Naive thymus-derived CD4-positive, alpha-beta T cell (primary cell): ENCODE data around the gene PAX3. TPM values are rescaled to one million over a fixed set of nuclear protein-coding genes. Genes with fewer than 3 reads are reported as not detected.

Experiments
- ATAC-seq: fragments of 150-1000 bp; cut with Tn5 transposase; 2 replicates; pipeline ENCODE4 v1.10.0; 2021; ENCODE audit warnings: mild to moderate bottlenecking, moderate library complexity
- CTCF ChIA-PET: fragments of 350-600 bp; sonication (Branson Sonifier 250); formaldehyde crosslinking; loops from one replicate; lab custom pipeline; 2021; ENCODE audit warnings: antibody characterized with exemption; lab: Charles Lee
- POLR2A ChIA-PET: fragments of 350-600 bp; sonication (Branson Sonifier 250); formaldehyde crosslinking; loops from one replicate; lab custom pipeline; 2021; ENCODE audit warnings: antibody characterized with exemption, inconsistent platforms; lab: Charles Lee
- DNase-seq, 9 donors: peaks; one replicate each; pipeline versions ENCODE4 v3.0.0 to v3.0.0-alpha.2; 2020 to 2022; ENCODE audit warnings: mixed read lengths in 1 of 9
- H3K27ac ChIP-seq: one replicate; pipeline ENCODE4 v1.7.0; 2013; ENCODE audit warnings: mild to moderate bottlenecking, low read depth, low read length, moderate library complexity
- H3K27me3 ChIP-seq, 2 donors: one replicate each; pipeline ENCODE4 v1.7.0; 2013; ENCODE audit warnings: low read length in 2 of 2, mild to moderate bottlenecking in 2 of 2, moderate library complexity in 2 of 2; ENCODE audit not compliant: control insufficient read depth in 2 of 2, insufficient read depth in 2 of 2
- H3K36me3 ChIP-seq, 3 experiments: 1 replicate in 2 of 3; 2 replicates in 1 of 3; pipeline ENCODE4 v1.7.0; 2013; ENCODE audit warnings: low read length in 3 of 3, mild to moderate bottlenecking in 3 of 3, moderate library complexity in 1 of 3; ENCODE audit not compliant: insufficient read depth in 3 of 3, control insufficient read depth in 2 of 3
- H3K4me1 ChIP-seq, 2 donors: one replicate each; pipeline ENCODE4 v1.7.0; 2013; ENCODE audit warnings: low read length in 2 of 2, mild to moderate bottlenecking in 2 of 2, moderate library complexity in 1 of 2; ENCODE audit not compliant: control insufficient read depth in 2 of 2, insufficient read depth in 2 of 2
- H3K4me3 ChIP-seq: 2 replicates; pipeline ENCODE4 v1.7.0; 2013; ENCODE audit warnings: mild to moderate bottlenecking, low read length
- H3K9me3 ChIP-seq, 3 experiments: 1 replicate in 2 of 3; 2 replicates in 1 of 3; pipeline ENCODE4 v1.7.0; 2013; ENCODE audit warnings: low read length in 3 of 3; ENCODE audit not compliant: control insufficient read depth in 2 of 3
- H3K27ac Mint-ChIP-seq, 9 donors: one replicate each; pipeline ENCODE4 v1.8.0; 2020 to 2022; ENCODE audit warnings: mixed read lengths in 9 of 9, mild to moderate bottlenecking in 8 of 9, moderate library complexity in 5 of 9, inconsistent platforms in 2 of 9
- H3K27me3 Mint-ChIP-seq, 5 donors: one replicate each; pipeline ENCODE4 v1.8.0; 2021 to 2022; ENCODE audit warnings: mixed read lengths in 5 of 5, mild to moderate bottlenecking in 1 of 5
- H3K36me3 Mint-ChIP-seq, 5 donors: one replicate each; pipeline ENCODE4 v1.8.0; 2020 to 2022; ENCODE audit warnings: mixed read lengths in 5 of 5, mild to moderate bottlenecking in 3 of 5, inconsistent platforms in 1 of 5
- H3K4me1 Mint-ChIP-seq, 7 donors: one replicate each; pipeline ENCODE4 v1.8.0; 2020 to 2022; ENCODE audit warnings: mixed read lengths in 7 of 7, mild to moderate bottlenecking in 3 of 7, inconsistent platforms in 1 of 7
- H3K4me3 Mint-ChIP-seq, 10 donors: one replicate each; pipeline ENCODE4 v1.8.0; 2020 to 2022; ENCODE audit warnings: mild to moderate bottlenecking in 10 of 10, mixed read lengths in 10 of 10, moderate library complexity in 6 of 10, inconsistent platforms in 2 of 10
- H3K9me3 Mint-ChIP-seq, 11 donors: one replicate each; pipeline ENCODE4 v1.8.0; 2020 to 2022; ENCODE audit warnings: mixed read lengths in 11 of 11, mild to moderate bottlenecking in 4 of 11, inconsistent platforms in 1 of 11, moderate library complexity in 1 of 11
- intact Hi-C, 2 donors: fragments of 100-400 bp; cut with micrococcal nuclease; formaldehyde crosslinking; loops; one replicate each; pipeline ENCODE4 v1.15.1; 2023
- polyA plus RNA-seq, 2 donors: library from polyadenylated mRNA; unstranded; fragments of 300-500 nt; fragmentation: Illumina TruSeq; gene quantifications; one replicate each; pipeline ENCODE4 v1.2.3, GENCODE V29; 2021
- total RNA-seq, 6 experiments: library from RNA in 5 of 6; stranded (reverse) in 5 of 6; gene quantifications; 1 replicate in 5 of 6; 2 replicates in 1 of 6; pipeline ENCODE4 v1.2.3 and lab custom pipeline; 2021 to 2026

The PAX3 gene
- total and polyA plus RNA-seq, 7 experiments from 2014 or later: not detected

DNA sequence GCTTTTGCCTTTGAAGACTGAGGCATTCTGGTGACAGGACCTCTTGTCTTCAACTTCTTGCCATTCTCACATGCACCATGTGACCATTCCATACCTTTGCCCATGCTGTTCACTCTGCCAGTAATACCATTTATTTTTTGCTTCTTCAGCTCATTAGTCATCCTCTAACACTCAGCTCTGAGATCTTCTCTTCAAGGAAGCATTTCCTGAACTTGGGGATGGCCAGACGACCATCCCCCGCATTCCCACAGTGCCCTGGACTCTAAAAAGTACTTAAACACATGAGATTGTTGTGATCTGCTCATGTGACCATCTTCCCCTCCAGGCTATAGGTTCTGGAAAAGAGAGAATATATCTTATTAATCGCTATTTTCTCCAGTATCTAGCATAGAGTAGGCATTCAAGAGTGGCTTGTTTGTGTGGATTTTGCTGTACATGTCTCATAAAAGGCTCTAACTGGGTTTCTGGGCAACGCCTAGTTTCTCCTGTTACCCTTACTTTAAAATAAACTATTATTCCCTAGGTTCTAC is 33.9 kb downstream of the PAX3 start:
- H3K9me3 Mint-ChIP-seq: peaks cover 0 to 5% (median 3%) of the 10 kb centered on the region in 11 donors
- ChIA-PET CTCF (no interaction called here), POLR2A (no interaction called here)
- intact Hi-C loops: no loop called here
- no peak for ATAC-seq
- no peak overlapping the region for H3K4me3 ChIP-seq
- H3K27me3 ChIP-seq: no peaks in the 10 kb centered on the region
- H3K27ac Mint-ChIP-seq: no peak overlapping the region
- no peak for DNase-seq
- H3K4me3 Mint-ChIP-seq: no peak overlapping the region
- peaks cover 0 to 26% (median 11%) of the 10 kb centered on the region in 5 donors for H3K27me3 Mint-ChIP-seq
- H3K9me3 ChIP-seq: no peaks in the 10 kb centered on the region
- H3K27ac ChIP-seq: no peak overlapping the region
- H3K4me1 ChIP-seq: no peaks in the 10 kb centered on the region
- no peaks in the 10 kb centered on the region for H3K36me3 Mint-ChIP-seq
- no peaks in the 10 kb centered on the region for H3K4me1 Mint-ChIP-seq
- H3K36me3 ChIP-seq: no peaks in the 10 kb centered on the region

DNA sequence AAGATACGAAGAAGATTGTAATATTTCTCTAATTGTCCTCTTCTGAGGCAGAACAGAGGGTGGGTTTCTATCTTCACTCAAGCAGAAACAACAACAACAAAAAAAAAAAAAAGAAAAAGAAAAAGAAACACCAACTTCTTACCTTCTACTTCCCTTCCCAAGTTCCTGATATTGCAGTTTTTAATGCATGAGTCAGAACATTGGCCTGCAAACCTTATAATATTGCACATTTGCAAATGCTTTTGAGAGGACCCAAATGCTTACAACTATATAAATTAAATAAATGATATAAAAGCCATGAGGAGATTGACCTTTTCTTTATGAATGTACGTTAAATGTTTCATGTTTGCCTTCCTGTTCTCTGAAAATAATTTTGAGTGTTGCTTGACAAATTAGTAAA is 37.3 kb downstream of the PAX3 start:
- Histone ChIP-seq H3K4me1 (no peaks in the 10 kb centered on the region), H3K9me3 (no peaks in the 10 kb centered on the region), H3K36me3 (no peaks in the 10 kb centered on the region), H3K27me3 (no peaks in the 10 kb centered on the region), H3K27ac (no peak overlapping the region), H3K4me3 (no peak overlapping the region)
- DNase-seq (no peak), ATAC-seq (no peak)
- no peaks in the 10 kb centered on the region for H3K36me3 Mint-ChIP-seq
- peaks cover 0 to 7% (median 3%) of the 10 kb centered on the region in 11 donors for H3K9me3 Mint-ChIP-seq
- CTCF ChIA-PET: no interaction called here
- POLR2A ChIA-PET: no interaction called here
- no peaks in the 10 kb centered on the region for H3K4me1 Mint-ChIP-seq
- intact Hi-C loops: no loop called here
- peaks cover 3 to 24% (median 9%) of the 10 kb centered on the region in 5 donors for H3K27me3 Mint-ChIP-seq
- H3K27ac Mint-ChIP-seq: no peak overlapping the region
- no peak overlapping the region for H3K4me3 Mint-ChIP-seq

DNA sequence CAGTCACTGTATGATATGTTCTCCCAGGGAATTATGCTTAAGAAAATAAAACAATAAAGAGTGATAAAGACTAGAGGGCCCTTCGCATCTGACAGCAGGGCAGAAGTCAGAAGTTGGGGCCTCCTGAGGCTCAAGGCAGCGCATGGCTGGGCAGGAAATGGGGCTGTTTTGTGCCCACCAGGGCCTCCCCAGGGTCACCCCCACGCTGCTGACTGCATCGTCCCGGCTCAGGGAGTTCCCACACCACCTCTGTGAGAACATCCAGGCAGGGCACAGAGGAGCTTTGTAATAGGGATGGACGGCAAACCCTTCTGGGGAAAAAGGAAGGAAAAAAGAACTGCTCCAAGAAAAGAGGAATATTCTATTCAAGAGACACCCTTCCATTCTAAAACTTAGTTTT is 41.2 kb downstream of the PAX3 start:
- Histone ChIP-seq H3K4me1 (no peaks in the 10 kb centered on the region), H3K27me3 (no peaks in the 10 kb centered on the region), H3K4me3 (no peak overlapping the region), H3K27ac (no peak overlapping the region), H3K36me3 (no peaks in the 10 kb centered on the region), H3K9me3 (no peaks in the 10 kb centered on the region)
- Mint-ChIP-seq H3K27me3 (peaks cover 7 to 20% (median 15%) of the 10 kb centered on the region in 5 donors), H3K36me3 (peaks cover 0 to 5% (median 0%) of the 10 kb centered on the region in 5 donors), H3K9me3 (peaks cover 0 to 9% (median 2%) of the 10 kb centered on the region in 11 donors), H3K4me3 (no peak overlapping the region), H3K27ac (no peak overlapping the region), H3K4me1 (no peaks in the 10 kb centered on the region)
- ChIA-PET CTCF (no interaction called here), POLR2A (no interaction called here)
- DNase-seq (no peak), ATAC-seq (no peak)
- intact Hi-C loops: no loop called here

DNA sequence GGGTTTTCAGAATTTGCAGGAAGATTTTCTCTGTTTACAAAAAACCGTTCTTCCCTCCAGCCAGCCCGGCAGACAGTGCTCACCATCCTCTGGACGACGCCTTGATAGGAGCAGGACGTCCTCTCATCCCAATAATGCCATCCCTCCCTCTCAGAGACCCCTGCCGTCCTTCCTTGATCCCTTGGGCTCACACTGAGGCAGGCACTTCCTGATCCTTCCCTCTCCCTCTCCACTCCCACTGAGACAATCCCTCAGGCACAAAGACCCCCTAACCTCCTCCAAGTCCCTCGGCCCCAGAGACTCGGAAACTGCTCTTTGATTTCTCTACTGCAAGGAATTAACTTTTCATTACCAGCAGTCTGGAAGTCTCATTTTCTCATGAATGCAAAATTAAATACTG is 42.5 kb downstream of the PAX3 start:
- no peaks in the 10 kb centered on the region for H3K4me1 Mint-ChIP-seq
- intact Hi-C loops: no loop called here

DNA sequence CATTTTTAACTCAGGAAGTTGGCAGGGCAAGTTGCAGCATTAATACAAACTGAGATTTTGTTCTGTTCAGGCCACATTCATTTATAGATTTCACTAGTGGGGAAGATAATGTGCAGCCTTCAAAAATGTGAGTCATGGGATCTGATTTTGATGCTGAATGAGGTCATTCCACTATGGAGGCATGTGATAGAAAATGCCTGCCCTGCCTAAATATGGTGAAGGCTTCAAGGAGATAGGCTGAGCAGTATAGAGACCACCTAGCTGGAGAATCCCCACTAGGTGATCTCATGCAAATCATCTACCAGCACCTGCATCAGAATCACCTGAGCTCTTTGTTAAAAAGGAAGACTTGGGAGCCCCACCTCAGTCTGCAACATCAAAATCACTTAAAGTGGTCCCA is 43.7 kb downstream of the PAX3 start:
- ChIA-PET POLR2A (no interaction called here), CTCF (no interaction called here)

More for the DNA sequence above, 42.5 kb downstream of the PAX3 start:
- CTCF ChIA-PET: no interaction called here
- H3K36me3 Mint-ChIP-seq: peaks cover 0 to 5% (median 0%) of the 10 kb centered on the region in 5 donors
- Histone ChIP-seq H3K4me1 (no peaks in the 10 kb centered on the region), H3K4me3 (no peak overlapping the region), H3K27ac (no peak overlapping the region), H3K9me3 (no peaks in the 10 kb centered on the region), H3K36me3 (no peaks in the 10 kb centered on the region), H3K27me3 (no peaks in the 10 kb centered on the region)
- POLR2A ChIA-PET: no interaction called here
- H3K4me3 Mint-ChIP-seq: no peak overlapping the region
- DNase-seq (no peak), ATAC-seq (no peak)
- peaks cover 0 to 9% (median 2%) of the 10 kb centered on the region in 11 donors for H3K9me3 Mint-ChIP-seq
- H3K27me3 Mint-ChIP-seq: peaks cover 7 to 20% (median 15%) of the 10 kb centered on the region in 5 donors
- H3K27ac Mint-ChIP-seq: peak overlapping the region in 1 of 9 donors; percentile 70

DNA sequence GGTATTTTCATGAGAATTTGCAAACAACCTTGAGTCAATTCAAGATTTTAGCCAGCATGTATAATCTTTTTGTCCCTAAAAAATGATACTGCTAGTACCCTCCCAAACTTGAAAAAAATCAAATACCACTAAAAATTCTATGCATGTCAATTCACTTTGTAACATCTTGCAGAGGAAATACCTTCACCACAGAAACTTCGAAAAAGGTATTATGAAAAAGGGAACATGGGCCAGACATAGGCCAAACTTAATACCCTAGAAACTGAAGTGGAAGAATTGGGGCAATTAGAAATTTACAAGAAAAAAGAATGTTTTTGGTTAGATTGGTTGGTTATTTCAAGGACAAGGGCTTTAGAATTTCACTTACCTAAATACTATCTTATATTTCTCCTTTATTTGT is 48.5 kb downstream of the PAX3 start:
- no peaks in the 10 kb centered on the region for H3K4me1 ChIP-seq
- intact Hi-C loops: no loop called here

More for the DNA sequence above, 43.7 kb downstream of the PAX3 start:
- Histone ChIP-seq H3K36me3 (no peaks in the 10 kb centered on the region), H3K27me3 (no peaks in the 10 kb centered on the region), H3K4me3 (no peak overlapping the region), H3K4me1 (no peaks in the 10 kb centered on the region), H3K9me3 (no peaks in the 10 kb centered on the region), H3K27ac (no peak overlapping the region)
- peaks cover 0 to 9% (median 2%) of the 10 kb centered on the region in 11 donors for H3K9me3 Mint-ChIP-seq
- peaks cover 7 to 20% (median 15%) of the 10 kb centered on the region in 5 donors for H3K27me3 Mint-ChIP-seq
- DNase-seq (no peak), ATAC-seq (no peak)
- intact Hi-C loops: no loop called here
- H3K4me3 Mint-ChIP-seq: no peak overlapping the region
- no peak overlapping the region for H3K27ac Mint-ChIP-seq
- no peaks in the 10 kb centered on the region for H3K4me1 Mint-ChIP-seq
- H3K36me3 Mint-ChIP-seq: peaks cover 0 to 5% (median 0%) of the 10 kb centered on the region in 5 donors

DNA sequence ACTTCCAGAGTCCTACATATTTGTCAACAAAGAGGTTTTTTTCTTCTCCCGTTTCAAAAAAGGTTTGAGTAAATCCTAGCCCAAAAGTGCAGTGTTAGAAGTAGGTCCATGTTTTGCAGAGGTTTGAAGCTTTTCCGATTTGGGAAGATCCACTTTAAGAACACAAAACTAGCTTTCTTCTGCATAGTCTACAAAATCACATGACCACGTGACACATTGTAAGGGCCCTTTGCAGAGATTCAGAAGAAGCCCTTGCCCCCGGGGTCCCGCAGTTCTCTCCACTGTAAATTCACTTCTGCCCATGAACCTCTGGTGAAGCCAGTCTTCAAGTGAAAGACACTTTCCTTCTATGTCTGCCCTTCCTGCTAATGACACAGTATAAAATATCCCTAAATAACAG is 49.4 kb downstream of the PAX3 start:
- no peaks in the 10 kb centered on the region for H3K36me3 Mint-ChIP-seq
- H3K27me3 Mint-ChIP-seq: peaks cover 0 to 15% (median 7%) of the 10 kb centered on the region in 5 donors
- no peaks in the 10 kb centered on the region for H3K4me1 Mint-ChIP-seq
- POLR2A ChIA-PET: no interaction called here
- Histone ChIP-seq H3K9me3 (no peaks in the 10 kb centered on the region), H3K4me1 (no peaks in the 10 kb centered on the region), H3K27me3 (no peaks in the 10 kb centered on the region), H3K27ac (no peak overlapping the region), H3K4me3 (no peak overlapping the region), H3K36me3 (no peaks in the 10 kb centered on the region)
- peaks cover 0 to 7% (median 0%) of the 10 kb centered on the region in 11 donors for H3K9me3 Mint-ChIP-seq
- ATAC-seq (no peak), DNase-seq (no peak)
- intact Hi-C loops: no loop called here
- CTCF ChIA-PET: no interaction called here
- H3K4me3 Mint-ChIP-seq: no peak overlapping the region
- no peak overlapping the region for H3K27ac Mint-ChIP-seq

More for the DNA sequence above, 48.5 kb downstream of the PAX3 start:
- no peak for ATAC-seq
- Mint-ChIP-seq H3K36me3 (no peaks in the 10 kb centered on the region), H3K9me3 (peaks cover 0 to 7% (median 0%) of the 10 kb centered on the region in 11 donors), H3K4me3 (no peak overlapping the region), H3K27ac (no peak overlapping the region), H3K27me3 (peaks cover 0 to 9% (median 7%) of the 10 kb centered on the region in 5 donors), H3K4me1 (no peaks in the 10 kb centered on the region)
- DNase-seq: no peak
- no peak overlapping the region for H3K4me3 ChIP-seq
- ChIA-PET POLR2A (no interaction called here), CTCF (no interaction called here)
- no peak overlapping the region for H3K27ac ChIP-seq
- H3K9me3 ChIP-seq: no peaks in the 10 kb centered on the region
- H3K36me3 ChIP-seq: no peaks in the 10 kb centered on the region
- H3K27me3 ChIP-seq: no peaks in the 10 kb centered on the region
